Stimulated activated CD8-positive, alpha-beta memory T cell treated with anti-CD3 and anti-CD28 coated beads, Interleukin-15, amount 100 ng/mL, for 24 hours (primary cell): ENCODE results near the gene SSTR1.

ENCODE experiments used
- DNase-seq: peaks from one replicate; pipeline ENCODE4 v3.0.0-alpha.2; 2020; ENCODE audit warnings: low read depth

Gene SSTR1

DNA sequence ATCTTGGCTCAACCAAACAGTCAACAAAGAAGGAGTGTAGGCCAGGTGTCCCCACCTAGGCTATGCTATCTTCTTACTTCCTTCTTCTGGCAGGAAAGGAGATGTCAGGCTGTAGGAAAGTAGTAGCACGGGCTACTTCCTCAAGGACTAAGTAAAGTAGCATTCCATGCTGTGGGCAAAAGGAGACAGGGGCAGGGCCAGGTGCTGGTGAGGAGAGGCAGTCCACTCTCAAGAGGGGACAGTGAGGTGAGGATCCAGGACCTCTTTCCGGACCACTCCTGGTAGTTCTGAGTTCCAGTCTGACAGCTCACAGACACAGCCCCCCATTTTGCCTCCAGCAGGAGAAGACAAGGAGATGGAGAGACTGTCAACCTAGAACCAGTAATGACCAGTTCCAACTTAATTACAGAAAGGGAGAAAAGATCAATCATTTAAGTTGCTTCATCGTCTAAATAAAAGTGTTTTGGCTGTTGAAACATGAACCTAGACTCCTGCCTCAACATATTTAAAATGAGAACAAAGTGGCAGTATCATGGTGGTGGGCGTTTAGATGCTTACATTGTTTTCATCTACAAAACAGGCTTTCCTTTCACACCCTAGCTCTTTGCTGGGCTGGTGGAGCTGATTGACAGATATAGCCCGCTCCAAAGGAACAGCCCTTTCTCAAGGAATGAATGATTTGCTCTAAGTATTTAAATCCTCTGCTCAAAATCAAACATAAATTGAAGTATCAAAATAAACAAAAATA is 5.1 kb upstream of the SSTR1 start:
- DNase-seq = no peak

DNA sequence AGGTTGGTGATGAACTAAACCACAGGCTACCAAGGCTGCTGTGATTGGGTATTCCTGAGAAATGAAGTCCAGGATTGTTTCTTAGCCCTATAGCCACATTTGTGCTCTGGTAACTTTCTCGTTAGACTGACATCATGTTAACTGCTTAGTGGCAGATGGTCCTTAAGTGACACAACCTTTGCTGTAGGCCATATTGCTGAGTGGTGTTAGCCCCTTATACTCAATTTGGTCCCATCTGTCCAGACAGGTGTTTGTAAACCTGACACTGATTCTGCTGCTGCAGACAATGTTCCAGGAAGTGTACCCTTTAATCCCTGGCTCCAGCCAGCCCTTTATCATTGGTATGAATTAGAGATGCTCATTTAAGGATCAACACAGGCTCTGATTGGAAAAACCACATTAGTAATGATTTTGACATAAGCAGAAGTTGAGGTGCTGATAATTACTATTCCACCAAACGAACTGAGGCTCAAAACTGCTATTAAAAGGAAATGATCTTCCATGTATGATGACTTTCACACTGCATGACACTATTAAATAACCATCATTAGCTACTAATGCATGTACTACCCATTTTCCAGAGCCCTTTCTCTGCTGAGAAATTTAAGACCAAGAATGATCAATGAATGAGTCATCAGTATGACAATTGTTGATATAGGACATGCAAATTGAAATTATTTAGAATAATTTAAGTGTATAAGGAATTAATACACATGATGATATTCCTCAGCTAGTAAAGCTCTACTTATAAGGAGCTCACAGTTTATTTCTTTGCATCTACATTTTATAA is 3.6 kb upstream of the SSTR1 start:
- DNase-seq = no peak

DNA sequence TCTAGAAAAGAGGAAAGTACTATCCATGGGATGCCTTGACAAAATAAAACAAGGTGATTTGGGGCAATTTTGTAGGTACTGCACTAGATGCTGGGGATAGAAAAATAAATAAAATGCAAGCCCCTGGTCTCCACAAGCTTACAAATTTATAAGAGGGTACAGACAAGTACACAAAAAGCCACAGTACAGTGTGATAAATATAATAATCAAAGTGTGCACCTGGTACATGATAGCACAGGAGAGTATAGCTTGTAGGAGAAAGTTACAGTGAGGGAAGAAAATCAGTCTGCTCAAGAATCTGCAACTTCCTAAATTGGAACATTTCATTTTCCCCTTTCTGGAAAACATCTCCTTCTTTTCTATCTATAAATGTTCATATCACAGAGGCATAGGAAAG is 3.0 kb upstream of the SSTR1 start:
- DNase-seq = no peak

DNA sequence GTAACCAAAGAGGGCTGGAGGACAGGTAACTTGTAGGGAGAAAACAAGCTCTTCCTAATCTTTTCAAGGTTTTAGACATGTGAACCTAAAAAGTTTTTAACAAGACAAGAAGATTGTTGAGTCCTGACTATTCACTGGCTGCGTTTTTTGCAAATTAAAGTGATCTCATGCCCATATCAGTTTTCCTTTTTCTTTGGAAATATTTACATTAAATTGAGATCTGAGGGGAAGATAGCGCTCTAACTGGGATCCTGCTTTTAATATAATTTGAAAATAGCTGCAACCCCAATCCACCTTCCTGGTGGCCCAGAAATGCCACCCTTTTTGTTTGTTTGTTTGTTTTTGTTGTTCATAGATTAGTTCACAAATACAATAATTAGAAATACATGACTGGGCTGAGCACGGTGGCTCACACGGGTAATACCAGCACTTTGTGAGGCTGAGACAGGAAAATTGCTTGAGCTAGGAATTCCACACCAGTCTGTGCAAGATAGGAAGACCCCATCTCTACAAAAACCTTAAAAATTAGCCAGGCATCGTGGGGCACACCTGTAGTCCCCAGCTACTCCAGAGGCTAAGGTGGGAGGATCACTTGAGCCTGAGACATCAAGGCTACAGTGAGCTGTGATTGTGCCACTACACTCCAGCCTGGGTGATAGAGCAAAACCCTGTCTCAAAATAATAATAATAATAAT is 2.4 kb upstream of the SSTR1 start:
- no peak for DNase-seq

DNA sequence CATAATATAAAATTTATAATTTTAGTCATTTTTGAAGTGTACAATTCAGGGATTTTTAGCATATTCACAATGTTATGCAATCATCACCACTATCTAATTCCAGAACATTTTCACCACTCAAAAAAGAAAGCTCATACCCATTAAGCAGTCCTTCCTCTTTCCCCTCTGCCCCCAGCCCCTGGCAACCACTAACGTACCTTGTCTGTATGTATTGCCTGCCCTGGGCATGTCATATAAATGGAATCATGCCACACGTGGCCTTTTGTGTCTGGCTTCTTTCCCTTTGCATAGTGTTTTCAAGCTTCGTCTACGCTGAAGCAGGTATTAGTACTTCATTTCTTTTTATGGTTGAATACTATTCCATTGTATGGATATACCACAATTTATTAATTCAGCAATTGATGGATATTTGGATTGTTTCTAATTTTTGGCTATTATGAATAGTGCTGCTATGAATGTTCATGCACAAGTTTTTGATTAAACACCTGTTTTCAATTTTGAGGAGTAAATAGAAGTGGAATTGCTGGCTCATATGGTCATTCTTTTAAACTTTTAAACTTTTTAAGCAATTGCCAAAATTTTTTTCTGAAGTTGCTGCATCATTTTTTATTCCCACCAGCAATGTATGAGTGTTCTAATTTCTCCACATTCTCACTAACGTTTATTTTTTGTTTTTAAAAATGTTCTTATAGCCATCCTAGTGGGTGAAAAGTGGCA is 1.6 kb upstream of the SSTR1 start:
- DNase-seq = no peak

- DNase-seq = no peak
Observed at GRCh38 chr14:38206689-38207376, 871 bp upstream of the SSTR1 start.

DNA sequence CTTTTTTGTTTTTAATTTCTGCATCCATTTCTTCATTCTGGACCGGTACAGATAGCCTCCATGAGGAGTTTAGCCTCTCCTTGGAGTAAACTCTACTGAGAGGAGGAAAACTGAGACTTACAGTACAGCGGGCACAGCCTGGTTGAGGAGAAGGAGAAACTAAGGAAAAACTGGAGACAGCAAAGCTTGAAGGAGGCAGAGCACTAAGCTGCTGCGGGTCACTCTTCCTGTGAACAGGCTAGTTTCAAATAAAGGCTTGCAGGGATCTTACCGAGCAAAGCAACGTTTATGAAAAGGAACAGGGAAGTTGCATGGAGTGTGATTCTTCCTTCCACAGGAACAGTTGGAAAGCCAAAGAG is 348 bp upstream of the SSTR1 start:
- no peak for DNase-seq

DNA sequence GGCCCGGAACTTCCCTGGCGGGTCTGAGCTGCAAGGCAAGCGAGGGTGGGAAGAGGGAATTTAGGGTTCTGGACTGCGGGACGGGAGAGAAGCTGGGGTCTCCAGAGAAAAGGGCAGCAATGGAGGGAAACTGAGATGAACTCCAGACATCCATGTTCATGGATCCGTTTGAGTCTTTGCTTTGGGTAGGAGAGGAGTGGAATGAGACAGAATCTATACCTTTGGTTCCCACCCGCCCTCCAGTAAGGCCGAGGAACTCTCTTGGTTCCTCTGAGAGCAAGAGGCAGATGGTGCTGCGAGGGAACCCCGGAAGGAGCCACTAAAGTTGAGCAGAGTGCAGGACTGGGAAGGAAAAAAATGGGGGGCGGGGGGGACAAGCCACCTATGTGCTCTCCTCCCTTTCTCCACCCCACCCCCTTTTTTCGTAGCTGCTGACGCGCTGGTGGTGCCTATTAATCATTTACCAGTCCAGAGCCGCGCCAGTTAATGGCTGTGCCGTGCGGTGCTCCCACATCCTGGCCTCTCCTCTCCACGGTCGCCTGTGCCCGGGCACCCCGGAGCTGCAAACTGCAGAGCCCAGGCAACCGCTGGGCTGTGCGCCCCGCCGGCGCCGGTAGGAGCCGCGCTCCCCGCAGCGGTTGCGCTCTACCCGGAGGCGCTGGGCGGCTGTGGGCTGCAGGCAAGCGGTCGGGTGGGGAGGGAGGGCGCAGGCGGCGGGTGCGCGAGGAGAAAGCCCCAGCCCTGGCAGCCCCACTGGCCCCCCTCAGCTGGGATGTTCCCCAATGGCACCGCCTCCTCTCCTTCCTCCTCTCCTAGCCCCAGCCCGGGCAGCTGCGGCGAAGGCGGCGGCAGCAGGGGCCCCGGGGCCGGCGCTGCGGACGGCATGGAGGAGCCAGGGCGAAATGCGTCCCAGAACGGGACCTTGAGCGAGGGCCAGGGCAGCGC is 1.2 kb downstream of the SSTR1 start:
- no peak for DNase-seq

DNA sequence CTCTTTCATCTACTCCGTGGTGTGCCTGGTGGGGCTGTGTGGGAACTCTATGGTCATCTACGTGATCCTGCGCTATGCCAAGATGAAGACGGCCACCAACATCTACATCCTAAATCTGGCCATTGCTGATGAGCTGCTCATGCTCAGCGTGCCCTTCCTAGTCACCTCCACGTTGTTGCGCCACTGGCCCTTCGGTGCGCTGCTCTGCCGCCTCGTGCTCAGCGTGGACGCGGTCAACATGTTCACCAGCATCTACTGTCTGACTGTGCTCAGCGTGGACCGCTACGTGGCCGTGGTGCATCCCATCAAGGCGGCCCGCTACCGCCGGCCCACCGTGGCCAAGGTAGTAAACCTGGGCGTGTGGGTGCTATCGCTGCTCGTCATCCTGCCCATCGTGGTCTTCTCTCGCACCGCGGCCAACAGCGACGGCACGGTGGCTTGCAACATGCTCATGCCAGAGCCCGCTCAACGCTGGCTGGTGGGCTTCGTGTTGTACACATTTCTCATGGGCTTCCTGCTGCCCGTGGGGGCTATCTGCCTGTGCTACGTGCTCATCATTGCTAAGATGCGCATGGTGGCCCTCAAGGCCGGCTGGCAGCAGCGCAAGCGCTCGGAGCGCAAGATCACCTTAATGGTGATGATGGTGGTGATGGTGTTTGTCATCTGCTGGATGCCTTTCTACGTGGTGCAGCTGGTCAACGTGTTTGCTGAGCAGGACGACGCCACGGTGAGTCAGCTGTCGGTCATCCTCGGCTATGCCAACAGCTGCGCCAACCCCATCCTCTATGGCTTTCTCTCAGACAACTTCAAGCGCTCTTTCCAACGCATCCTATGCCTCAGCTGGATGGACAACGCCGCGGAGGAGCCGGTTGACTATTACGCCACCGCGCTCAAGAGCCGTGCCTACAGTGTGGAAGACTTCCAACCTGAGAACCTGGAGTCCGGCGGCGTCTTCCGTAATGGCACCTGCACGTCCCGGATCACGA is 2.2 kb downstream of the SSTR1 start:
- no peak for DNase-seq

GRCh38 chr14:38210587-38211216 is 3.0 kb downstream of the SSTR1 start:
- no peak for DNase-seq

DNA sequence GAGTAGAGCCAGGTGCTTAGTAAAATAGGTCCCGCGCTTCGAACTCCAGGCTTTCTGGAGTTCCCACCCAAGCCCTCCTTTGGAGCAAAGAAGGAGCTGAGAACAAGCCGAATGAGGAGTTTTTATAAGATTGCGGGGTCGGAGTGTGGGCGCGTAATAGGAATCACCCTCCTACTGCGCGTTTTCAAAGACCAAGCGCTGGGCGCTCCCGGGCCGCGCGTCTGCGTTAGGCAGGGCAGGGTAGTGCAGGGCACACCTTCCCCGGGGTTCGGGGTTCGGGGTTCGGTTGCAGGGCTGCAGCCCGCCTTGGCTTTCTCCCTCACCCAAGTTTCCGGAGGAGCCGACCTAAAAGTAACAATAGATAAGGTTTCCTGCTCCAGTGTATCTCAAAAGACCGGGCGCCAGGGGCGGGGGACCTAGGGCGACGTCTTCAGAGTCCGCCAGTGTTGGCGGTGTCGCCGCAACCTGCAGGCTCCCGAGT is 3.6 kb downstream of the SSTR1 start:
- DNase-seq = no peak

GRCh38 chr14:38212111-38212510 is 4.4 kb downstream of the SSTR1 start:
- no peak for DNase-seq

DNA sequence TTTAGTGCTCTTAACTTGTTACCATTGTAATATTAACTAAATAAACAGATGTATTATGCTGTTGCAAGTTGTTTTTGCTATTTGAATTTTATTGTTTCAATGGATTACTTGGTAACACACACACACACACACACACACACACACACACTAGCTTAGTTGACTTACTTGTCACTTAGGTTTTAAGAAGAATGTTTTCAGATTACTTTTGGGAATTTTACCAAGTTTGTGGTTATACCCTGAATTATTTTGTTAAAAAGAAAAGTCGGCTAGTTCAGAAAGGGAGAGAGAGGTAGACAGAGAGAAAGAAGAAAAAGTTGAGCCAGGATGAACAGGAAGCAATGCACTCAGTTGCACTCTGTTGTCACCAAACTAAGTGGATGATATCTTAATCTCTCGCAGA is 5.3 kb downstream of the SSTR1 start:
- DNase-seq = no peak

- no peak for DNase-seq
Observed at GRCh38 chr14:38217553-38217952, 9.8 kb downstream of the SSTR1 start.

DNA sequence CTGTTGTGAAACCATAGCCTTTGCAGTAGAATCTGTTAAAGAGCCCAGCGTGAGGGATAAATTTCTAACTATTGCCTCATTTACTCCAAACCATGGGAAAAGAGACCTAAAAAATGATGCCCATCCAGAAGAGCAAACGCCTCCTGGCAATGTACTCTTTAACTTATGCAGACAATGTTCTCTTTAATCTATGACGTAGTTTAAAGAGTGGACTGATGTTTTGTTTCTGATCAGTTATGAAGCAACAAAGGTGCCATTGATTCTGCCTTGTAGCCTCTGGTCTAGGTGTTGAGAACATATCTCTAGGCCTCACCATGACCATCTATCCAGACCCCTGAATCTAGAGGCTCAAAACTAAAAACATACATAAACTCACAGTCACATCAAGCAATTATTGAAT is 13.4 kb downstream of the SSTR1 start:
- no peak for DNase-seq

DNA sequence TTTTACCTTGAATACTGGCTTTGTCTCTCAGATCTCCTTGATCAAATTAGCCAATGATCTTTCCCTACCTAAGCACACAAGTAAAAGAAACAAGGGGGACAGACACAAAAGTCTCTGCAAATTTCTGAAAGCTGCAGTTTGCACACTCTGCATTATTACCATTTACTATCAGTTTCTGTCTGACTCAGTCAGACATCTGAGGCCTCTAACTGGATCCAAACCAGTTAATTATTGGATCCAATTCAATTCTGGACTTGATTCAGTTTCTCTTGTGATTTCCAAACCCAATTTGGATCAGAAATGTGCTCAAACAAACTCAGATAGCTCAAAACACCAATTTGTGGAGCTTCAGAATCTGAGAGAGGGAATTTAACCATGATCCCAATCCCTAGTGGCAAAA is 16.6 kb downstream of the SSTR1 start:
- no peak for DNase-seq

DNA sequence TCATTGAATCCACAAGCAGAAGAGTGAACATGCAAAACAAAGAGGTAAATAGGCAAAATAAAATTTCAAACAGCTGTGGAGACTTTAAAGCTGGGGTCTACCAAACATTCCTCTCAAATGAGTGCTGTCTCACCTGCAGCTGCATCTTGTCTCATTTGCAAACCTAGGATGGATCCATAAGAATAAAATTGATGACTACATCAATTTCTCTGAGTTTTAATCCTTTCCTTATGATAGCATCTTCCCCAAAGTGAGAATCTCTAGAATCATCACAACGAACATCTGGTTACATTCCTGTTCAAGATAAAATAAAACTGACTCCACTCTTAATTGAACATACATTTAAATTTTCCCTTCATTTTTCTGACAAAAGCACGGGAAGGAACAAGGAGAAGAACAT is 18.2 kb downstream of the SSTR1 start:
- DNase-seq = no peak

DNA sequence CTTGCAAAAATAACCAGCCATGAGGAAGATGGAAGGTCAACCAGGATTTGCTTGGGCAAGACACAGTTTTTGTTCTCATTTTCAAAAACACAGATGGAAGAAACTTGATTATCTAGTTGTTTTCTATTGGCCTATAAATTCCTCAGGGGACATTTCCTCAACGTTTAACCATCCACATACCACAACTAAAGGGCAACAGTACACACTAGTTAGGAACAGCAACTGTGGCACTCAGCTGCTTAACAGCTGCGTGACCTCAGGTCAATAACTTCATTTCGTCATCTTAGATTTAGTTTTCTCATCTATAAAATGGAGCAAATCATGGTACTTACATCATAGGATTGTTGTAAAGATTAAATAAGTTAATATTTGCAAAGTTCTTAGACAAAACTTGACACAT is 18.7 kb downstream of the SSTR1 start:
- no peak for DNase-seq

GRCh38 chr14:38233218-38233617 is 25.5 kb downstream of the SSTR1 start:
- DNase-seq = no peak
